ENCODE data around the gene GRK5.

GRCh38 chr10:119420950-119421875 is 213.8 kb downstream of the GRK5 start:
- TF ChIP-seq CTCF (IDR thresholded peaks at IDR 0.05; ENCODE audit: low read depth, low read length, poor library complexity, severe bottlenecking) = no peak
- no peak for TF ChIP-seq EZH2phosphoT487 (IDR thresholded peaks at IDR 0.05; ENCODE audit: borderline replicate concordance, low read length)
